HepG2 (cell line): Measurements from ENCODE around the gene SCGB3A2. TPM values are rescaled to one million over a fixed set of nuclear protein-coding genes. Genes with fewer than 3 reads are reported as not detected.
A peak's percentile ranks its signal among the peaks of the same experiment; 100 is the strongest.

Experiments used
- ATF4 ChIP-seq, 2 experiments: fragments of 450-650 bp in 1 of 2; sonication (generic) in 1 of 2; formaldehyde crosslinking; IDR thresholded peaks; 2 replicates each; pipeline versions ENCODE4 v1.5.0 to v1.8.0; 2020 to 2022; ENCODE audit warnings: mild to moderate bottlenecking in 1 of 2, missing genetic modification reagents in 1 of 2
- DBP ChIP-seq: sonication (generic); formaldehyde crosslinking; IDR thresholded peaks from 2 replicates; pipeline ENCODE4 v1.4.0; 2020; ENCODE audit warnings: missing genetic modification reagents; ENCODE audit errors: not compliant biosample characterization
- DRAP1 ChIP-seq: IDR thresholded peaks from 2 replicates; pipeline ENCODE4 v1.6.1; 2016; ENCODE audit warnings: missing genetic modification reagents, missing compliant biosample characterization
- ELF4 ChIP-seq: sonication (generic); formaldehyde crosslinking; IDR thresholded peaks from 2 replicates; pipeline ENCODE4 v1.5.0; 2020; ENCODE audit warnings: missing genetic modification reagents, mild to moderate bottlenecking, moderate library complexity, borderline replicate concordance
- HOXA9 ChIP-seq: sonication (generic); formaldehyde crosslinking; IDR thresholded peaks from 2 replicates; pipeline ENCODE4 v1.8.1; 2022; ENCODE audit warnings: missing genetic modification reagents, mild to moderate bottlenecking, moderate library complexity, borderline replicate concordance
- ISL2 ChIP-seq: sonication (generic); formaldehyde crosslinking; IDR thresholded peaks from 2 replicates; pipeline ENCODE4 v1.5.0; 2020; ENCODE audit warnings: missing genetic modification reagents
- LBX2 ChIP-seq: sonication (generic); formaldehyde crosslinking; IDR thresholded peaks from 2 replicates; pipeline ENCODE4 v1.5.0; 2020; ENCODE audit warnings: missing genetic modification reagents, mild to moderate bottlenecking, borderline replicate concordance
- MAFK ChIP-seq, 2 experiments: IDR thresholded peaks in 1 of 2; conservative IDR thresholded peaks in 1 of 2; 2 replicates each; pipeline ENCODE4 v1.6.1; 2011; ENCODE audit warnings: improper control_type of control experiment in 2 of 2, low read length in 2 of 2
- NFE2L2 ChIP-seq: fragments of 150-350 bp; IDR thresholded peaks from 2 replicates; pipeline ENCODE4 v1.6.1; 2014; ENCODE audit warnings: low read length
- NONO ChIP-seq, 2 experiments: fragments of 450-650 bp in 1 of 2; sonication (generic) in 1 of 2; formaldehyde crosslinking in 1 of 2; IDR thresholded peaks in 1 of 2; conservative IDR thresholded peaks in 1 of 2; 2 replicates each; pipeline versions ENCODE4 v1.6.1 to v1.8.0; 2017 to 2022; ENCODE audit warnings: mild to moderate bottlenecking in 1 of 2, missing genetic modification reagents in 1 of 2, moderate library complexity in 1 of 2
- TFAP4 ChIP-seq: sonication (generic); IDR thresholded peaks from 2 replicates; pipeline ENCODE4 v1.6.1; 2016; ENCODE audit warnings: low read depth, borderline replicate concordance
- ZNF296 ChIP-seq: sonication (generic); formaldehyde crosslinking; conservative IDR thresholded peaks from 2 replicates; pipeline ENCODE4 v1.5.0; 2020; ENCODE audit warnings: mild to moderate bottlenecking, missing genetic modification reagents
- ZNF362 ChIP-seq: sonication (generic); formaldehyde crosslinking; IDR thresholded peaks from 2 replicates; pipeline ENCODE4 v1.4.0; 2020; ENCODE audit warnings: missing genetic modification reagents, mild to moderate bottlenecking, borderline replicate concordance
- ZNF484 ChIP-seq: sonication (generic); formaldehyde crosslinking; IDR thresholded peaks from 2 replicates; pipeline ENCODE4 v1.5.1; 2020; ENCODE audit warnings: mild to moderate bottlenecking, low read depth, missing genetic modification reagents, borderline replicate concordance
- ZNF615 ChIP-seq: sonication (generic); formaldehyde crosslinking; IDR thresholded peaks from 2 replicates; pipeline ENCODE4 v1.5.0; 2020; ENCODE audit warnings: mild to moderate bottlenecking, missing genetic modification reagents, borderline replicate concordance
- ZNF619 ChIP-seq: sonication (generic); formaldehyde crosslinking; IDR thresholded peaks from 2 replicates; pipeline ENCODE4 v1.4.0; 2020; ENCODE audit warnings: mild to moderate bottlenecking, missing genetic modification reagents
- ZNF703 ChIP-seq: sonication (generic); formaldehyde crosslinking; IDR thresholded peaks from 2 replicates; pipeline ENCODE4 v1.5.1; 2020; ENCODE audit warnings: missing genetic modification reagents, mild to moderate bottlenecking, moderate library complexity, borderline replicate concordance
- ZNF761 ChIP-seq: sonication (generic); formaldehyde crosslinking; conservative IDR thresholded peaks from 2 replicates; pipeline ENCODE4 v1.4.0; 2020; ENCODE audit warnings: mild to moderate bottlenecking, missing genetic modification reagents
- ZNF775 ChIP-seq: sonication (generic); formaldehyde crosslinking; IDR thresholded peaks from 2 replicates; pipeline ENCODE4 v1.4.0; 2020; ENCODE audit warnings: missing genetic modification reagents, mild to moderate bottlenecking, moderate library complexity, borderline replicate concordance
- ZSCAN25 ChIP-seq: sonication (generic); formaldehyde crosslinking; IDR thresholded peaks from 2 replicates; pipeline ENCODE4 v1.8.0; 2022; ENCODE audit warnings: mild to moderate bottlenecking, missing genetic modification reagents
- polyA plus RNA-seq, 8 experiments: library from polyadenylated mRNA; depleted of rRNA in 3 of 8; stranded (reverse) in 7 of 8; unstranded in 1 of 8; fragments of >200 nt; fragmentation: Illumina TruSeq in 4 of 8; extraction: Trizol in 4 of 8; gene quantifications; 2 replicates each; pipeline versions ENCODE4 v1.2.1 to v1.2.3, GENCODE V29; 2011 to 2016; ENCODE audit warnings: low read depth in 4 of 8, missing spikeins in 1 of 8, mixed read lengths in 1 of 8; ENCODE audit not compliant: insufficient read depth in 1 of 8
- total RNA-seq, 5 experiments: library from RNA; depleted of rRNA; stranded (reverse); fragments of >200 nt; fragmentation: Illumina TruSeq; extraction: Trizol; gene quantifications; 2 replicates each; pipeline ENCODE4 v1.2.3, GENCODE V29; 2016; ENCODE audit warnings: low read depth in 1 of 5
- TF ChIP-seq, protein P1 (sequence below): sonication (generic); formaldehyde crosslinking; IDR thresholded peaks from 2 replicates; pipeline ENCODE4 v1.4.0; 2020; ENCODE audit warnings: mild to moderate bottlenecking, missing genetic modification reagents
- TF ChIP-seq, protein P2 (sequence below): sonication (generic); formaldehyde crosslinking; IDR thresholded peaks from 2 replicates; pipeline ENCODE4 v1.5.0; 2020; ENCODE audit warnings: missing genetic modification reagents

Gene SCGB3A2
- total and polyA plus RNA-seq, 2 of the 13 experiments (the other 11 are each of a cell fraction or from before 2014, with no cell fraction given) = not detected

- TF ChIP-seq NONO (IDR thresholded peaks at IDR 0.05) (no peak), NONO (CRISPR knock-in tag; conservative IDR thresholded peaks at IDR 0.05) (peak; percentile 72), ZNF775 (CRISPR knock-in tag) (no peak), NFE2L2 (no peak), ZNF296 (CRISPR knock-in tag) (no peak), DBP (CRISPR knock-in tag) (no peak), ELF4 (CRISPR knock-in tag) (no peak), ZNF484 (CRISPR knock-in tag) (no peak), ZNF761 (no peak), ATF4 (CRISPR knock-in tag; IDR thresholded peaks at IDR 0.05) (peak in 1 of 2 experiments; percentile 94; a peak in 2 of 4 replicates), DRAP1 (CRISPR knock-in tag) (0 out of 2 replicates have a peak, but pooled peaks have one; percentile 43), ZNF615 (CRISPR knock-in tag) (no peak), ZNF619 (no peak), ISL2 (CRISPR knock-in tag) (peak; percentile 99), MAFK (conservative IDR thresholded peaks at IDR 0.05 in 1 of 2, IDR thresholded peaks at IDR 0.05 in 1 of 2; ENCODE audit: low read length in 2 of 2) (no peak), HOXA9 (CRISPR knock-in tag) (peak; percentile 91), ZSCAN25 (CRISPR knock-in tag) (peak; percentile 38; the same call in 1 of the 2 replicates), ZNF703 (CRISPR knock-in tag) (peak; percentile 99), ZNF362 (peak; percentile 83), LBX2 (CRISPR knock-in tag) (no peak), TFAP4 (peak; percentile 91)
- TF ChIP-seq, protein P1, sequence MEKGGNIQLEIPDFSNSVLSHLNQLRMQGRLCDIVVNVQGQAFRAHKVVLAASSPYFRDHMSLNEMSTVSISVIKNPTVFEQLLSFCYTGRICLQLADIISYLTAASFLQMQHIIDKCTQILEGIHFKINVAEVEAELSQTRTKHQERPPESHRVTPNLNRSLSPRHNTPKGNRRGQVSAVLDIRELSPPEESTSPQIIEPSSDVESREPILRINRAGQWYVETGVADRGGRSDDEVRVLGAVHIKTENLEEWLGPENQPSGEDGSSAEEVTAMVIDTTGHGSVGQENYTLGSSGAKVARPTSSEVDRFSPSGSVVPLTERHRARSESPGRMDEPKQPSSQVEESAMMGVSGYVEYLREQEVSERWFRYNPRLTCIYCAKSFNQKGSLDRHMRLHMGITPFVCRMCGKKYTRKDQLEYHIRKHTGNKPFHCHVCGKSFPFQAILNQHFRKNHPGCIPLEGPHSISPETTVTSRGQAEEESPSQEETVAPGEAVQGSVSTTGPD = no peak
- TF ChIP-seq, protein P2, sequence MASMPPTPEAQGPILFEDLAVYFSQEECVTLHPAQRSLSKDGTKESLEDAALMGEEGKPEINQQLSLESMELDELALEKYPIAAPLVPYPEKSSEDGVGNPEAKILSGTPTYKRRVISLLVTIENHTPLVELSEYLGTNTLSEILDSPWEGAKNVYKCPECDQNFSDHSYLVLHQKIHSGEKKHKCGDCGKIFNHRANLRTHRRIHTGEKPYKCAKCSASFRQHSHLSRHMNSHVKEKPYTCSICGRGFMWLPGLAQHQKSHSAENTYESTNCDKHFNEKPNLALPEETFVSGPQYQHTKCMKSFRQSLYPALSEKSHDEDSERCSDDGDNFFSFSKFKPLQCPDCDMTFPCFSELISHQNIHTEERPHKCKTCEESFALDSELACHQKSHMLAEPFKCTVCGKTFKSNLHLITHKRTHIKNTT = no peak
These were observed 43.1 kb upstream of the SCGB3A2 start (continued) for GRCh38 chr5:147835386-147835798.
